Trophoblast cell (in vitro differentiated cells and primary cell): Measurements from ENCODE around the gene SGCA.
A peak's percentile ranks its signal among the peaks of the same experiment; 100 is the strongest.

Source experiments
- DNase-seq, 2 donors: peaks; one replicate each; pipeline ENCODE4 v3.0.0-alpha.2; 2016
- H2AFZ ChIP-seq: 2 replicates; pipeline ENCODE4 v1.6.1; 2013; ENCODE audit warnings: low read length, moderate library complexity, mild to moderate bottlenecking; ENCODE audit not compliant: insufficient read depth, poor library complexity
- H2AK5ac ChIP-seq: 2 replicates; pipeline ENCODE4 v1.6.1; 2013; ENCODE audit warnings: mild to moderate bottlenecking, low read length
- H2BK120ac ChIP-seq: 2 replicates; pipeline ENCODE4 v1.6.1; 2013; ENCODE audit warnings: low read length, mild to moderate bottlenecking, moderate library complexity; ENCODE audit not compliant: insufficient read depth, poor library complexity
- H2BK12ac ChIP-seq: 2 replicates; pipeline ENCODE4 v1.6.1; 2013; ENCODE audit warnings: mild to moderate bottlenecking, low read length, moderate library complexity
- H2BK5ac ChIP-seq: 2 replicates; pipeline ENCODE4 v1.6.1; 2013; ENCODE audit warnings: low read length, low read depth, moderate library complexity, mild to moderate bottlenecking; ENCODE audit not compliant: poor library complexity
- H3K14ac ChIP-seq: 2 replicates; pipeline ENCODE4 v1.6.1; 2013; ENCODE audit warnings: mild to moderate bottlenecking, low read length
- H3K18ac ChIP-seq: 2 replicates; pipeline ENCODE4 v1.6.1; 2013; ENCODE audit warnings: mild to moderate bottlenecking, low read length
- H3K23ac ChIP-seq: 2 replicates; pipeline ENCODE4 v1.6.1; 2013; ENCODE audit warnings: low read length
- H3K27ac ChIP-seq: 2 replicates; pipeline ENCODE4 v1.5.1; 2013; ENCODE audit warnings: low read depth, mild to moderate bottlenecking, inconsistent platforms, low read length, moderate library complexity
- H3K27me3 ChIP-seq: 2 replicates; pipeline ENCODE4 v1.6.1; 2013; ENCODE audit warnings: inconsistent platforms, mild to moderate bottlenecking, low read length, moderate library complexity; ENCODE audit not compliant: insufficient read depth
- H3K36me3 ChIP-seq, 2 experiments: 1 replicate in 1 of 2; 2 replicates in 1 of 2; pipeline ENCODE4 v1.6.1; 2013; ENCODE audit warnings: low read length in 2 of 2, mild to moderate bottlenecking in 2 of 2, moderate library complexity in 1 of 2; ENCODE audit not compliant: insufficient read depth in 2 of 2, control insufficient read depth in 1 of 2
- H3K4ac ChIP-seq: 2 replicates; pipeline ENCODE4 v1.6.1; 2013; ENCODE audit warnings: low read depth, mild to moderate bottlenecking, low read length, moderate library complexity
- H3K4me1 ChIP-seq, 2 experiments: 1 replicate in 1 of 2; 2 replicates in 1 of 2; pipeline ENCODE4 v1.6.1; 2013; ENCODE audit warnings: low read length in 2 of 2, mild to moderate bottlenecking in 2 of 2, moderate library complexity in 1 of 2; ENCODE audit not compliant: insufficient read depth in 2 of 2, control insufficient read depth in 1 of 2
- H3K4me2 ChIP-seq: 2 replicates; pipeline ENCODE4 v1.6.1; 2013; ENCODE audit warnings: inconsistent platforms, mild to moderate bottlenecking, low read length, moderate library complexity
- H3K4me3 ChIP-seq: 2 replicates; pipeline ENCODE4 v1.5.1; 2013; ENCODE audit warnings: mild to moderate bottlenecking, low read depth, low read length, inconsistent platforms
- H3K79me1 ChIP-seq: one replicate; pipeline ENCODE4 v1.6.1; 2013; ENCODE audit warnings: low read length
- H3K79me2 ChIP-seq: 2 replicates; pipeline ENCODE4 v1.6.1; 2013; ENCODE audit warnings: low read length, mild to moderate bottlenecking; ENCODE audit not compliant: control insufficient read depth, insufficient read depth, poor library complexity
- H3K9ac ChIP-seq: 2 replicates; pipeline ENCODE4 v1.6.1; 2013; ENCODE audit warnings: mild to moderate bottlenecking, low read length
- H3K9me3 ChIP-seq: 2 replicates; pipeline ENCODE4 v1.6.1; 2013; ENCODE audit warnings: low read depth, mild to moderate bottlenecking, control low read depth, inconsistent platforms, low read length; ENCODE audit not compliant: insufficient read depth
- H4K12ac ChIP-seq: 2 replicates; pipeline ENCODE4 v1.6.1; 2013; ENCODE audit warnings: low read depth, mild to moderate bottlenecking, low read length, moderate library complexity
- H4K8ac ChIP-seq: 2 replicates; pipeline ENCODE4 v1.6.1; 2013; ENCODE audit warnings: low read depth, mild to moderate bottlenecking, low read length, moderate library complexity
- H4K91ac ChIP-seq: one replicate; pipeline ENCODE4 v1.6.1; 2013; ENCODE audit warnings: low read depth, mild to moderate bottlenecking, low read length, moderate library complexity
- WGBS: extraction: QIAGEN DNeasy Blood & Tissue Kit; methylation state at CpG from one replicate; pipeline ENCODE4 v1.1.7; 2013; ENCODE audit warnings: missing lambda C conversion rate; ENCODE audit not compliant: insufficient read length, insufficient coverage; ENCODE audit errors: extremely low coverage; 5-methylcytosine and 5-hydroxymethylcytosine counted together

Gene SGCA

DNA sequence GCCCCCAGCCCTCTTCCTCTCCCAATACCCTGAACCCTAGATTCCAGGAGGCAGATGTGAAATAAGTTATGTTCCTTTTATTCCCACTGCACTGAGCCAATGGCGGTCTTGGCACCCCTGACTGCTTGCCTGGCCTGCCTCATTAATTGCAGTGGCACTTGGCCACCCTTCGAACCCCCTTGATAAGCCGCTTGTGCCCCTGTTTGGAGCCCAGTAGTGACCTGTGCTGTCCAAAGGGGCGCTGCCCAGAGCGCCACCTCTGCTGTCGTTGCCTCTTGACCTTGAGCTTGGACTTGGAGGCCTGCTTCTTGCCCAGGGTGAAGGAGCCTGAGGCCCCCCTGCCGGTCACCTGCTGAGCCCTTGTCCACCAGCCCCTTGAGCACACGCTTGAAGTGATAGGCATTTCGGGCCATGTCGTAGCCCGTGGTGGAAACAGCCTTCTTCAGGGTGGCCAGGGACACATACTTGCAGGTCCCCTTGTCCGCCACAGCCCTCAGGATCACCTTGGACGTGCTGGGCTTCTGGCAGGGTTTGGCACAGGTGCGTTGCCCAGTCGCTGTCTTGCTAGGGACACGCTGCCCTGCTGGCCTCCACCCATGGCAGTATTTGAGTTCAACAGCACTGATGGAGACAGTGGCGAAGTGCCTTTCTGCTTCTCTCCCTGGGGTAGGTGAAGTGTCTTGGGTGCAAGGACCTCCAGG lies 5.7 kb downstream of the SGCA start:
- Histone ChIP-seq H3K36me3 (no peaks in the 10 kb centered on the region), H3K4me3 (no peak overlapping the region), H2BK120ac (no peak overlapping the region), H3K23ac (no peak overlapping the region), H4K8ac (no peak overlapping the region), H3K79me2 (no peaks in the 10 kb centered on the region), H3K18ac (no peak overlapping the region), H3K4me2 (no peak overlapping the region), H3K14ac (peak overlapping the region; percentile 21), H2AFZ (no peak overlapping the region), H3K4ac (no peak overlapping the region), H3K27me3 (no peaks in the 10 kb centered on the region), H2BK12ac (peak overlapping the region; percentile 12), H3K9me3 (no peaks in the 10 kb centered on the region), H3K79me1 (peaks cover 3% of the 10 kb centered on the region), H4K91ac (no peak overlapping the region), H3K9ac (no peak overlapping the region), H2AK5ac (peak overlapping the region; percentile 50), H3K27ac (no peak overlapping the region), H3K4me1 (peaks cover 5 to 10% of the 10 kb centered on the region in 2 experiments), H2BK5ac (no peak overlapping the region), H4K12ac (no peak overlapping the region)
- no peak for DNase-seq
- WGBS, result no CpG with 5 or more reads among the region's 17 CpGs

DNA sequence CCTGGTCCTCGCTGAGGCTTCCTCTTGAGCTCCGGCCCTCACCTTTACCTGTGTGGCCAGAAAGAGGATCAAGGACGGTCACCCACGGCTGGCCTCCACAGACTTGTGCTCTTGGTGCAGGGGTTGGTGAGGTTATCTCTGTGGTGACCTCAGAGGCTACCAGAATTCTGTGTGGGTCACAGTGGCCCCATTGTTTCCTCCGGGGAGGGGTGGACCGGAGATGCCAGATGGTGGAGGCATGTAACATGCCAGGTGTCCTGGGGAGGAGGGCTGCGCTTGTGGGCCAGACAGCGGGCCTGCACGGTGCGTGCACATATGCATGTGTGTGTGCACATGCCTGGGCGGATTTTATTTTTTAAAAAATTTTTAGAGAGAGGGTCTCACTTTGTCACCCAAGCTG lies 6.3 kb downstream of the SGCA start:
- H3K23ac ChIP-seq, result no peak overlapping the region
- no peak for DNase-seq
- H4K91ac ChIP-seq, result no peak overlapping the region
- H2AFZ ChIP-seq, result no peak overlapping the region
- H3K36me3 ChIP-seq, result no peaks in the 10 kb centered on the region
- no peaks in the 10 kb centered on the region for H3K27me3 ChIP-seq
- H3K4me3 ChIP-seq, result no peak overlapping the region
- no CpG with 5 or more reads among the region's 11 CpGs for WGBS
- H4K12ac ChIP-seq, result no peak overlapping the region
- no peak overlapping the region for H2BK5ac ChIP-seq
- peaks cover 10 to 15% of the 10 kb centered on the region in 2 experiments for H3K4me1 ChIP-seq
- no peak overlapping the region for H2AK5ac ChIP-seq
- no peak overlapping the region for H3K27ac ChIP-seq
- no peak overlapping the region for H3K4ac ChIP-seq
- H3K14ac ChIP-seq, result no peak overlapping the region
- peaks cover 9% of the 10 kb centered on the region for H3K79me1 ChIP-seq
- no peak overlapping the region for H4K8ac ChIP-seq
- no peak overlapping the region for H3K9ac ChIP-seq
- H3K4me2 ChIP-seq, result no peak overlapping the region
- H2BK120ac ChIP-seq, result no peak overlapping the region
- H3K18ac ChIP-seq, result no peak overlapping the region
- no peak overlapping the region for H2BK12ac ChIP-seq
- no peaks in the 10 kb centered on the region for H3K9me3 ChIP-seq
- no peaks in the 10 kb centered on the region for H3K79me2 ChIP-seq

DNA sequence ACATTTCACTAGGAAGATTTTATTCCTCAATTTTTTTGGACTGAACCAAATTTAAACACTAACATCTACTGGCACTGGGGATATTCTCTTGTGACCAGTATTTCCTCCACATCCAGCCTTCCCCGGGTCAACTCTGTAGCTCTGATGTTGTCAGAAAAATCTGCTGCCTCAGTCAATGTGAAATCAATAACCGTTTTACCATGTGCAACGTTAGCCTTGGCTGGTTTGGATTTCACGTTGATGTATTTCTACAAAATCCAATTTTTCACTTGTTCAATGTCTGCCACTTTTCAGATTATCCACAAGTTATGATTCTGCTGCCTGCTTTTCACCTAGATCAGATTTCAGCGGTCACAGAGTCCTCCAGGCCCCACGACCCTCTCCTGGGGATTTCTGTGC lies 7.1 kb downstream of the SGCA start:
- Histone ChIP-seq H2BK120ac (peak overlapping the region; percentile 27), H3K36me3 (no peaks in the 10 kb centered on the region), H3K79me2 (no peaks in the 10 kb centered on the region), H3K18ac (no peak overlapping the region), H2BK5ac (no peak overlapping the region), H4K91ac (peak overlapping the region; percentile 59), H3K23ac (no peak overlapping the region), H2BK12ac (peak overlapping the region; percentile 43), H3K4me2 (no peak overlapping the region), H3K4me3 (no peak overlapping the region), H4K12ac (no peak overlapping the region), H3K27ac (peak overlapping the region; percentile 51), H3K14ac (no peak overlapping the region), H2AK5ac (no peak overlapping the region), H3K4ac (no peak overlapping the region), H3K9ac (no peak overlapping the region), H3K4me1 (peaks cover 18 to 23% of the 10 kb centered on the region in 2 experiments), H3K9me3 (no peaks in the 10 kb centered on the region), H4K8ac (peak overlapping the region; percentile 44), H3K27me3 (no peaks in the 10 kb centered on the region), H2AFZ (no peak overlapping the region), H3K79me1 (peaks cover 16% of the 10 kb centered on the region)
- no peak for DNase-seq
- WGBS, result no CpG with 5 or more reads among the region's 6 CpGs

DNA sequence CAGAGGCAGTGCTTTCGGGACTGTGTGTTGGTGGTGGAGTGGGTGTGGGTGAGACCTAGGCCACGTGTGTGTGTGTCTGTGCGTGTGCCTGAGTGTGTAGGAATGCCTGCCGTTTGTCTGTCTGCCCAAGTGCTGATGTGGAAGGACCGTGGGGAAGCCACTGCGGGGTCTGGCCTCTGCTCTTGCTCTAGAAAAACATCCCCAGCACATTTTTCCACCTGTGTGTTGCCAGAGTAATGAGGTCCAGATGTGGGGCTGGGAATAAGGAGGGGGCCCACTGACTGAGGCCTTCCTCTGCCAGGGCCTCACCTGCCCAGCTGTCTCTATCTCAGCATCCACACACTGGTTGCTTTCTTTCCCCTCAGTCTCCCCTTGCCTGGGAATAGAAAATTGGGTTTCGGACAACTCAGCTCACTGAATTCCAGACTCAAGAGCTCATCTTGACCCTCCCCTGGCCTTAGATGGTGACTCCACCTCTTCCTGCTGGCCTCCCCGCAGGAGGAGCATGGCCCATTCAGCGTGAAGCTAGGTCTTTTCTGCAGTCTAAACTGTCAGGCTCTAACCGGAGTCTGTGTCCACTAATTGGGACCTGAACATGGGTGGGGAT lies 7.6 kb downstream of the SGCA start:
- no peak overlapping the region for H3K9ac ChIP-seq
- peak overlapping the region; percentile 6 for H2AFZ ChIP-seq
- peaks cover 22 to 28% of the 10 kb centered on the region in 2 experiments for H3K4me1 ChIP-seq
- H3K18ac ChIP-seq, result no peak overlapping the region
- no peak for DNase-seq
- peak overlapping the region; percentile 27 for H2BK120ac ChIP-seq
- H3K27me3 ChIP-seq, result no peaks in the 10 kb centered on the region
- H2BK5ac ChIP-seq, result peak overlapping the region; percentile 6
- no peak overlapping the region for H3K4ac ChIP-seq
- no peak overlapping the region for H3K23ac ChIP-seq
- no peak overlapping the region for H3K14ac ChIP-seq
- H3K79me1 ChIP-seq, result peaks cover 20% of the 10 kb centered on the region
- H3K4me2 ChIP-seq, result no peak overlapping the region
- WGBS, result no CpG with 5 or more reads among the region's 10 CpGs
- peak overlapping the region; percentile 44 for H4K8ac ChIP-seq
- peak overlapping the region; percentile 51 for H3K27ac ChIP-seq
- H3K4me3 ChIP-seq, result no peak overlapping the region
- H2BK12ac ChIP-seq, result peak overlapping the region; percentile 43
- no peak overlapping the region for H4K12ac ChIP-seq
- H2AK5ac ChIP-seq, result no peak overlapping the region
- no peaks in the 10 kb centered on the region for H3K9me3 ChIP-seq
- H4K91ac ChIP-seq, result peak overlapping the region; percentile 59
- no peaks in the 10 kb centered on the region for H3K36me3 ChIP-seq
- no peaks in the 10 kb centered on the region for H3K79me2 ChIP-seq
